Dermis blood vessel endothelial cell (primary cell): ENCODE results near the gene PHKB. TPM values are rescaled to one million over a fixed set of nuclear protein-coding genes. Genes with fewer than 3 reads are reported as not detected.
A peak's percentile ranks its signal among the peaks of the same experiment; 100 is the strongest.
"Not testable (repeated sequence)": the region's sequence is repeated elsewhere in the genome, so short reads cannot be mapped to it uniquely, and the experiment has no call there.

Experiments used
- DNase-seq: peaks from one replicate; pipeline ENCODE4 v3.0.0; 2010
- total RNA-seq: library from RNA; depleted of rRNA; stranded (reverse); fragments of >200 nt; gene quantifications from 2 replicates; pipeline ENCODE4 v1.2.3, GENCODE V29; 2014

PHKB gene
- total RNA-seq, 1 donor from 2014 or later = 98.9 TPM

GRCh38 chr16:47627085-47627639, 166.0 kb downstream of the PHKB start:
- peak; percentile 66 for DNase-seq

DNA sequence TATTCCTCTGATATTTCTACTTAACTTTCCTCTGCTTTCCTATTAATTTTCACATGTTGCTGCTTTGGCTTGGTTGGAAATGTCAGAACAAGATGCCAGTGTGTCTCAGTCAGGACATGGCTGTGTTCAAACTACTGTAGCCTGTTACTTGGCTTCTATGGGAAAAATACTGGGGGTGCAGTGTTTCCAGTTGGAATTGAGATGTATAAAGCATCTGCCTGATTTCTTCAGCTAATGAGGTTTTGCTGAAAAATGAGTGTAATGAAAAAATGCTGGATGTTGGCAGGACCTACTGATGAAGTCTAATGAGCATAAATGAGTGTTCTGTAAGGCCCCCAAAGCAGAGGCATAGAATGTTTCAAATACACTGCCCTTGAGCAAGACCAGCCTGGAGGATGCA, 166.6 kb downstream of the PHKB start:
- no peak for DNase-seq

- DNase-seq = no peak
Measured at GRCh38 chr16:47631131-47631530, 170.0 kb downstream of the PHKB start.

GRCh38 chr16:47634126-47634525, 173.0 kb downstream of the PHKB start:
- no peak for DNase-seq

- no peak for DNase-seq
Measured at GRCh38 chr16:47634727-47635126, 173.6 kb downstream of the PHKB start.

DNA sequence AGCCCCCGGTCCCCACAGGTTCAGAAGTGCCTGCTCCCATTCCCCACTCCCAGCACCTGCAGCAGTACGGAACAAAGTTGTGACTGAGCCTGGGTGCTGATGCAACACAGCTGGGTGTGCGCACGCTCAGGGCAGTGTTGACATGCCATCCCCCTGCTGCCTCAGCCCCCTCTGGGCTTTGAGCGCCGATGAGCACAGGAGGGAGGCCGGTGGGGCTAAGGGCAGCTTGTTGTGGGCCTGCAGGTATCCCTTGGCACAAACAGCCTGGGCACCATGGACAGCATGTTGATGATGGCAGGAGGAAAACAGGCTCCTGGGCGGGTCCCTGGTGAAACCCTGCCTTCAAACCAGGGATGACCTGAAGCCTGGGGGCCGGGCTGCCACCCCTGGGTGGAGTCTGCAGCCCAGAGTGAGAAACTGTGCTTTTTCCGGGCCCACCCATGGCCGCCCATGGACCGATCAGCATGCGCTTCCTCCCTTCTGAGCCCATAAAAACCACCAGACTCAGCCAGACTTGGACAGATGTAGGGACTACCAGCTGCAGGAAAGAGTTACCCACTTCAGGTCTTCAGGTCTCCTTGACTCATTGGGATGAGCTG, 175.5 kb downstream of the PHKB start:
- DNase-seq = no peak

DNA sequence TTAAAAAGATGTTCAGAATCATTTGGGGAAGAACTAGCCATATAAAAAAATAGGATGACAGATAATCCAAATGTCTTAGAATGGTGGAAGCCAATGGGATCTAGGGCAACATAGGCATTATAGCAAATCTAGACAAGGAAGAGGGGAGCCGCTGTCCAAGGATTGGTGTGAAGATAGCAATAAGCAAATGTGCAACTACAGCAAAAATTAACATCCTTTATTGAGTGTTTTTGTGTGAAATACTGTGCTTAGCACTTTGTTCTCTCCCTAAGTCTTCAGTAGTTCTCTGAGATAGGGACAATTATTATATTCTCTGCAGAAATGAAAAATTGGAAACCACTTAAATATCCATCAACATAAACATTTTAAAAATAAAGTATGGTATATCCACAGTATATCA, 177.0 kb downstream of the PHKB start:
- no peak for DNase-seq

DNA sequence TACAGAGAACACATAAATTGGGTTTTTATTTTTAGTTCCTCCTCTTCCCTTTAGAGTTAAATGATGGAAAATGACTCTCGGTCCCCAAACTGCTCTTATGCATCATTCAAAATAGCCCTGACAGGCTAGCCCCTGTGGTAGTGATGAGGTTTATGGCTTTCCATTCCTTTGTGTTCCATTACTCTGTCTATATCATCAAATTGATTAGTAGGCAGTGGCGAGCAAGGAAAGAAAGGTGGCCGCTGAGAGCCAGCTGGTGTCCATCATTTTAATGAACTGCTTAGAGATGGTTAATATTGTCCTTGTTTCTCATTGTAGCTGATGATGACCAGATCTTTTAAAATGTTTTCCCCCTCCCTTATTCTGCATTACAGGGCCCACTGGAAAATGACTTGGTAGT, 179.5 kb downstream of the PHKB start:
- DNase-seq = no peak

DNA sequence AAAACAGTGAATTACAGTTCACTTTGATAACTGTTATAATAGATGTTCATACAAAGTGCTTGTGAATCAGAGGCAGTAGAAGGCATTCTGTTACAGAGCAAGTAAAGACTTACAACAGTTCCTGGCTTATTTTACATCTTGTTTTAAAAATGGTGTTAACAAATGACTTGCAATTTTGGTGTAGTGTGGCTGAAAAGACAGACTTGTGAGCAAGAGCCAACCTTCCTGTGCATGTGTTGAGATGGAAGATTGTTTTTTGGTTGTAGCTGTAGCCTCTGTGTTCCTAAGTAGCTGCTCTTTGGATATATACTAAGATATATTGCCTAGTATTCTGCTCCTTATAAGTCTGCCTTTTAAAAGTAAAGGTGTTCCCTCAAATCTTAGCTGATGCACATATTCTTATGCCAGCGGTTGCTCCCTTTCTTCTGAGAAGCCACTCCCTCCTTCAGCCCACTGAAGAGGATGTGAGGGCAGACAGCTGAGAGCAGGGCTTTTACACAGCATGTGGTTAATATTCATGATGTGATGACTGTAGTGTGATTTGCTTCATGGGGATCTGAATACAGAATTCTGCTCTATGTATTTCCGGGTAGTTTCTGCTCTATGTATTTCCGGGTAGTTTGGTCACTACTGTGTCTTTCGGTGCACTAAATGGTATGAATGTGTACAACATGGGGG, 182.3 kb downstream of the PHKB start:
- DNase-seq = peak; percentile 4

GRCh38 chr16:47644166-47644565, 183.0 kb downstream of the PHKB start:
- peak; percentile 84 for DNase-seq

GRCh38 chr16:47644661-47645060, 183.5 kb downstream of the PHKB start:
- DNase-seq = peak; percentile 13

- no peak for DNase-seq
Measured at GRCh38 chr16:47646914-47647313, 185.8 kb downstream of the PHKB start.

DNA sequence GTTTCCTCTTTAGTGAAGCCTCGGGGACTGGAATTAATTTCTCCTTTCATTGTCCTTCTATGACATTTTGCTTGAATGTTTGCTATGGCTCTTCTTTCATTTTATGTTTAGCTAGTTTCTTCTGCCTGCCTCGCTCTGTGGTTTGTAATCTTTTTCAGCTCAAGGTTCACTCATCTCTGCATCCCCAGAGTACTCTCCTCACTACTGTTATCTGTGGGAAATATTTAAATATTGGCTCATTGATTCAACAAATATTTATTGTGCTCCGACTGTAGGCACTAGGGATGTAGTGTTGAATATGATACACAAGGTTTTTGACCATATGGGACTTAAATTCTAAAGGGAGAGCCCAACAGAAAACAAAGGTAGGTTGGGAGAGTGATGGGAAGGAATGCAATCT, 195.9 kb downstream of the PHKB start:
- no peak for DNase-seq

- DNase-seq = no peak
Measured at GRCh38 chr16:47657977-47658376, 196.8 kb downstream of the PHKB start.

- no peak for DNase-seq
Measured at GRCh38 chr16:47660540-47660939, 199.4 kb downstream of the PHKB start.

DNA sequence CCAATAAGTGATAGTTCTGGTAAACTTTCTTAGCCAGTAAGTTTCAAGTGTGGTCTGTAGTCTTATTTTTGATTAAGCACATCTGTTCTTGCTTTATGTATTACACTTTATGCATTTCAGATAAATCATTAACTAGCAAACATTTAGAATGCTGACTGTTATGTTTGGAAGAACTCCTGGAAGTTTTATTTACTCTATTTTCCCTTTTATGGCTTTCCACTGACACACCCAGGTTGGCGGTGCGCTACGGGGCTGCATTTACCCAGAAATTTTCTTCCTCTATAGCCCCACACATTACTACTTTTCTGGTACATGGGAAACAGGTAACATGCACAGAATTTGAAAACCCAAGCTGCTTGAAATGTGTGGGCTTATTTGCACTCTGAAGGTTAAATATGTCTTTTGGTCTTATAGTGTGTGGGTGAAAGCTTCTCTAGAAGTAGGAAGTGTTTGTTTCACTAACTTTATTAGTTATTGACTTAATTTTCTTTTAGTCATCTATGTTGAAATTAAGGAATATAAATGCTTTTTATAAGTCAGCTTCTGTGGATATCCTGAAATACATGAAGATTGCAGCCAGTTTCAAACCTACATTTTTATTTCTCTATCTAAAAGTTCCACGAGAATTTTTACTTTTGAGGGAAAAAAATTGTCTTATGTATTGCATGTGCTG, 203.7 kb downstream of the PHKB start:
- DNase-seq = no peak

- no peak for DNase-seq
Measured at GRCh38 chr16:47666434-47666833, 205.3 kb downstream of the PHKB start.

DNA sequence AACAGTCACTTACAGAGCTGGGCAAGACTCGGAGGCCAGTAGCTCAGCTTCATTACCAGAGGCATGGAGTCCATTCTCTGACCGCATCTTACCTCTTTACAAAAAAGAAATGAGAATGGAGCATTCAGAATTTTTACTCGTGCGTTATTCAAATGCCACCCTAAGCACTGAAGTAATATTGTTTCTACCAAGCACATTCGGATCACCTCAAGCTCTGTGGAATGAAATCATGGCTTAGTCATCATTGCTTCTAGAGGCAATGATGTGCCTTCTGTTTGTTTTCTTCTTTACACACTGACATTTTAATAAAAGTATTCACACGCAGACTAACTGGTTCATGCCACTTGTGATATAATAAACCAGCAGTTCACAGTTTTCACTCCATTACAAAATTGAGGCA, 206.8 kb downstream of the PHKB start:
- no peak for DNase-seq

DNA sequence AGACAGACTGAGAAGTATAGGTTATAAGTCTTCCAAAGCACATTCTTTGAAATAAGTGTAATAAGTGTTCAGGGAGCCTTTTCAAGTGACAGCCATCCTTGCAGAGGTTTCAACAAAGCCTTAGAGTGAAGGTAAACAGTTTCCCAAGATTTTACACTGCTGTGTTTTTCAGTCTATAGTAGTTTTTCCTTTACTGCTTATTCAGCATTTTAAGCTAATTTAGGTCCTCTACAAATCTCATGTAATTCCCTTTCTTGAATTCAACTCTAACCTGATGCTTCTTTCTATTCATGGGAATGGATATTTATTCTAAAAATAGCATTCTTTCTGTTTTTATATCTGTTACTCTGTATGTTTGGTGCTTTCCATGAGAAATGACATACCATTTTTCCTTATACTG, 211.3 kb downstream of the PHKB start:
- no peak for DNase-seq

- no peak for DNase-seq
Measured at GRCh38 chr16:47676635-47677177, 215.6 kb downstream of the PHKB start.

DNA sequence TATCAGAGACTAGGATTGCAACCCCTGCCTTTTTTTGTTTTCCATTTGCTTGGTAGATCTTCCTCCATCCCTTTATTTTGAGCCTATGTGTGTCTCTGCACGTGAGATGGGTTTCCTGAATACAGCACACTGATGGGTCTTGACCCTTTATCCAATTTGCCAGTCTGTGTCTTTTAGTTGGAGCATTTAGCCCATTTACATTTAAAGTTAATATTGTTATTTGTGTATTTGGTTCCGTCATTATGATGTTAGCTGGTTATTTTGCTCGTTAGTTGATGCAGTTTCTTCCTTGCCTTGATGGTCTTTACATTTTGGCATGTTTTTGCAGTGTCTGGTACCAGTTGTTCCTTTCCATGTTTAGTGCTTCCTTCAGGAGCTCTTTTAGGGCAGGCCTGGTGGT, 220.4 kb downstream of the PHKB start:
- DNase-seq = not testable (repeated sequence)

DNA sequence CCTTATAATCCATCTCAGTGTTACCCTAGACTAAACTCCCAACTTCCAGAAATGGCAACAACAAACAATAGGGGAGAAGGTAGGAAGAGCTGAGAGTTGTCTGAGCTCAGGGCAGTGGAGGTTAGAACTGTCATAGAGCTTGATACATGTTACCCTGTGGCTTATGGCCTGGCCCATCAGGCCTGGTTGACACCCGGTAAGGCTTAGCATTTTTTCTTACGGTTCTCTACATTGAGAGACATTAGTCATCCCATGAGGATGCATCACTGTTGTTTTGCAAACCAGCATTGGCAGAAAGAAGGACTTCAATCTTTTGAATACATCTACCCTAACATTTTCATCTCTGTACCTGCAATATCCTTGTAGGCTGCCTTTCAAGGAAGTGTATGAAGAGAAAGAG, 226.6 kb downstream of the PHKB start:
- no peak for DNase-seq

DNA sequence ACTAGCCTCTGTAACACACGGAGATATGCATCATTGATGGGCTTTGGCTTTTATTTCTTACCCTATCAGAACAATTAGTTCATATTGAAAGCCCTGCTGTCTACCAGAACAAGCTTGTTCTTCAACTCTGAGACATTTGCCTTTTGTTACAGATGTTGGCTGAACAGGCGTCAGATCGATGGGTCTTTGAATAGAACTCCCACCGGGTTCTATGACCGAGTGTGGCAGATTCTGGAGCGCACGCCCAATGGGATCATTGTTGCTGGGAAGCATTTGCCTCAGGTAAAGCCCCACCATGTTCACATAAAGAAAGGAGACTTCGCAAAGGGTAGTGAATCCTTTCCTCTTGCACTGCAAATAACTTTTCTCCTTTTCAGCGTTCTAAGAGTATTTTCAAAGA, 232.1 kb downstream of the PHKB start:
- no peak for DNase-seq

- DNase-seq = no peak
Measured at GRCh38 chr16:47694543-47694942, 233.4 kb downstream of the PHKB start.
